Kidney epithelial cell (primary cell): ENCODE measurements around the gene SPOCK1. TPM values are rescaled to one million over a fixed set of nuclear protein-coding genes. Genes with fewer than 3 reads are reported as not detected.

ENCODE experiments used
- DNase-seq: peaks from one replicate; pipeline ENCODE4 v3.0.0-alpha.2; 2010; ENCODE audit warnings: low read depth
- H3K27me3 ChIP-seq: 2 replicates; pipeline ENCODE4 v1.6.0; 2011; ENCODE audit warnings: low read length; ENCODE audit not compliant: control insufficient read depth, insufficient read depth
- H3K36me3 ChIP-seq: 2 replicates; pipeline ENCODE4 v1.5.1; 2011; ENCODE audit warnings: low read length; ENCODE audit not compliant: control insufficient read depth, insufficient read depth
- H3K4me3 ChIP-seq: 2 replicates; pipeline ENCODE4 v1.5.1; 2011; ENCODE audit warnings: low read depth, mild to moderate bottlenecking, control low read depth, low read length
- total RNA-seq: library from RNA; depleted of rRNA; stranded (reverse); fragments of >200 nt; gene quantifications from 2 replicates; pipeline ENCODE4 v1.2.3, GENCODE V29; 2015
- TF ChIP-seq, protein P1 (sequence below): IDR thresholded peaks from 2 replicates; pipeline ENCODE4 v1.5.1; 2011; ENCODE audit warnings: mild to moderate bottlenecking, moderate library complexity, low read length, control low read depth, inconsistent platforms; ENCODE audit not compliant: insufficient read depth, poor library complexity, severe bottlenecking

SPOCK1 gene
- total RNA-seq, 1 donor from 2014 or later = 13.1 TPM

DNA sequence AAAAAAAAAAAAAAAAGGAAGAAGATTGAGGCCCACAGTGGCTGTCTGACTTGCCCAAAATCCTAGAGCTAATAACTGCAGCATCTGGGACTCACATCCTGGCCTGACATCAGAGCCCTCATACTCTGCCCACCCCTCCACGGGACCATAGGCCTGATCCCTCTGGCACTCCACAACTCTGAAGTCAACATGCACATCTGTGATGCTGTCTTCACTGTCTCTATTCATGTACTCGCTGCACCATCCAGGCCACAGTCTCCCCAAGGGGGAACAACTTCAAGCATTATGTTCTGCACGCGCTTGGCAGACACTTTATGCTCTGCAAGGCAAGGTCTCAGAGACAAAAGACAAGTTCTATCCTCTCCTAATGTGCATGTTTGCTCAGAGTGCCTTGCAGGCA lies 158.2 kb downstream of the SPOCK1 start:
- Histone ChIP-seq H3K36me3 (no peaks in the 10 kb centered on the region), H3K27me3 (no peaks in the 10 kb centered on the region), H3K4me3 (no peak overlapping the region)
- DNase-seq = no peak
- TF ChIP-seq, protein P1, sequence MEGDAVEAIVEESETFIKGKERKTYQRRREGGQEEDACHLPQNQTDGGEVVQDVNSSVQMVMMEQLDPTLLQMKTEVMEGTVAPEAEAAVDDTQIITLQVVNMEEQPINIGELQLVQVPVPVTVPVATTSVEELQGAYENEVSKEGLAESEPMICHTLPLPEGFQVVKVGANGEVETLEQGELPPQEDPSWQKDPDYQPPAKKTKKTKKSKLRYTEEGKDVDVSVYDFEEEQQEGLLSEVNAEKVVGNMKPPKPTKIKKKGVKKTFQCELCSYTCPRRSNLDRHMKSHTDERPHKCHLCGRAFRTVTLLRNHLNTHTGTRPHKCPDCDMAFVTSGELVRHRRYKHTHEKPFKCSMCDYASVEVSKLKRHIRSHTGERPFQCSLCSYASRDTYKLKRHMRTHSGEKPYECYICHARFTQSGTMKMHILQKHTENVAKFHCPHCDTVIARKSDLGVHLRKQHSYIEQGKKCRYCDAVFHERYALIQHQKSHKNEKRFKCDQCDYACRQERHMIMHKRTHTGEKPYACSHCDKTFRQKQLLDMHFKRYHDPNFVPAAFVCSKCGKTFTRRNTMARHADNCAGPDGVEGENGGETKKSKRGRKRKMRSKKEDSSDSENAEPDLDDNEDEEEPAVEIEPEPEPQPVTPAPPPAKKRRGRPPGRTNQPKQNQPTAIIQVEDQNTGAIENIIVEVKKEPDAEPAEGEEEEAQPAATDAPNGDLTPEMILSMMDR = no peak

DNA sequence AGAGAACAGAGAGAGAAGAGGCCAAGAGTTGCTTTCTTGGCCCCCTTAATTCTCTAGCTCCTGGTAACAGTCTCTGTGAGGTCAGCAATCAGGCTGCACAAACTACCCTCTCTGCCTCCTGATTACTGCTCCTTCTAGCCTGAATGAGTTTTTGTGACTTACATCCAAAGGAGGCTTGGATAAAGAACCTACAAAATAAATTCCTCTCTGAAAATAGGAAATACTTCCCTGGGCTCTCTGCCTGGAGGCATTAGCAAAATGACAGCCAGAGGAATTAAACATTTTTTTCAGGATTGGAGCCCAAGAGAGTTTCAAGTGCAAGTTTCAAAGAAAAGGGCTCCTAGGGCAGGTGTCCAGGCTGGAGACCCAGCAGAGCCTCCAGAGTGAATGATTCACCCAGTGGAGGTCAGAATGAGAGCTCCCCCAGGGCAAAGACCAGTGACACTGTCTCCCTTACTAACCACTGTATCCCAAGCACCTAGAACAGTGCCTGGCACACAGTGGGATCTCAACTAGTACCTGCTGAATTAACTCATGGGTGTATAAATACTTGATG lies 162.5 kb downstream of the SPOCK1 start:
- Histone ChIP-seq H3K36me3 (no peaks in the 10 kb centered on the region), H3K4me3 (no peak overlapping the region), H3K27me3 (no peaks in the 10 kb centered on the region)
- TF ChIP-seq, protein P1 = no peak
- no peak for DNase-seq

- no peak overlapping the region for H3K4me3 ChIP-seq
- H3K36me3 ChIP-seq = no peaks in the 10 kb centered on the region
- H3K27me3 ChIP-seq = no peaks in the 10 kb centered on the region
- no peak for DNase-seq
- TF ChIP-seq, protein P1 = no peak
Measured at GRCh38 chr5:137336161-137336560, 163.0 kb downstream of the SPOCK1 start.

- TF ChIP-seq, protein P1 = no peak
- no peaks in the 10 kb centered on the region for H3K27me3 ChIP-seq
- no peak overlapping the region for H3K4me3 ChIP-seq
- no peak for DNase-seq
- H3K36me3 ChIP-seq = no peaks in the 10 kb centered on the region
Measured at GRCh38 chr5:137335493-137335892, 163.6 kb downstream of the SPOCK1 start.

- H3K4me3 ChIP-seq = no peak overlapping the region
- DNase-seq = no peak
- no peaks in the 10 kb centered on the region for H3K27me3 ChIP-seq
- TF ChIP-seq, protein P1 = no peak
- no peaks in the 10 kb centered on the region for H3K36me3 ChIP-seq
Measured at GRCh38 chr5:137333928-137334327, 165.2 kb downstream of the SPOCK1 start.

- TF ChIP-seq, protein P1 = no peak
- no peak overlapping the region for H3K4me3 ChIP-seq
- H3K36me3 ChIP-seq = no peaks in the 10 kb centered on the region
- H3K27me3 ChIP-seq = no peaks in the 10 kb centered on the region
- DNase-seq = no peak
Measured at GRCh38 chr5:137333475-137333874, 165.7 kb downstream of the SPOCK1 start.
